ENCODE data around the gene NANOGP8.

NANOGP8 gene

GRCh38 chr15:35061161-35061824 lies 23.8 kb downstream of the NANOGP8 start:
- in situ Hi-C loops (cut with HindIII; ENCODE audit: low sequenced_read_pairs) = no loop called here

- in situ Hi-C loops (cut with HindIII; ENCODE audit: low sequenced_read_pairs) = no loop called here
Measured at GRCh38 chr15:35060591-35060990, 24.5 kb downstream of the NANOGP8 start.

- in situ Hi-C loops (cut with HindIII; ENCODE audit: low sequenced_read_pairs) = no loop called here
Measured at GRCh38 chr15:35058534-35059054, 26.5 kb downstream of the NANOGP8 start.

GRCh38 chr15:35055416-35056105 lies 29.5 kb downstream of the NANOGP8 start:
- in situ Hi-C loops (cut with HindIII; ENCODE audit: low sequenced_read_pairs) = no loop called here

- in situ Hi-C loops (cut with HindIII; ENCODE audit: low sequenced_read_pairs) = no loop called here
Measured at GRCh38 chr15:35054380-35054779, 30.7 kb downstream of the NANOGP8 start.

GRCh38 chr15:35047996-35048395 lies 37.1 kb downstream of the NANOGP8 start:
- in situ Hi-C loops (cut with HindIII; ENCODE audit: low sequenced_read_pairs) = no loop called here

GRCh38 chr15:35047528-35047927 lies 37.6 kb downstream of the NANOGP8 start:
- in situ Hi-C loops (cut with HindIII; ENCODE audit: low sequenced_read_pairs) = no loop called here

- in situ Hi-C loops (cut with HindIII; ENCODE audit: low sequenced_read_pairs) = no loop called here
Measured at GRCh38 chr15:35043373-35044095, 41.6 kb downstream of the NANOGP8 start.

GRCh38 chr15:35040339-35041255 lies 44.5 kb downstream of the NANOGP8 start:
- in situ Hi-C loops (cut with HindIII; ENCODE audit: low sequenced_read_pairs) = no loop called here

- in situ Hi-C loops (cut with HindIII; ENCODE audit: low sequenced_read_pairs) = no loop called here
Measured at GRCh38 chr15:35038626-35039451, 46.3 kb downstream of the NANOGP8 start.
